Kidney (tissue), 14 donors: ENCODE data around the gene PLCD3. TPM values are rescaled to one million over a fixed set of nuclear protein-coding genes. Genes with fewer than 3 reads are reported as not detected.
"Not testable (repeated sequence)": the region's sequence is repeated elsewhere in the genome, so short reads cannot be mapped to it uniquely, and the experiment has no call there.

Source experiments
- DNase-seq, 5 donors: peaks; one replicate each; pipeline ENCODE4 v3.0.0-alpha.2; 2013 to 2020
- FAIRE-seq: peaks from 2 replicates; lab custom pipeline; 2012; peaks lifted over from hg19 to GRCh38; lab: Jason Lieb, UNC
- H3K27ac ChIP-seq, 2 donors: one replicate each; pipeline ENCODE4 v1.7.0; 2013; ENCODE audit warnings: low read depth in 2 of 2, low read length in 2 of 2, inconsistent platforms in 1 of 2
- H3K27me3 ChIP-seq: one replicate; pipeline ENCODE4 v1.7.1; 2013; ENCODE audit warnings: low read length, inconsistent platforms; ENCODE audit not compliant: control insufficient read depth, insufficient read depth
- H3K36me3 ChIP-seq, 3 donors: one replicate each; pipeline versions ENCODE4 v1.7.0 to v1.7.1; 2013; ENCODE audit warnings: low read length in 3 of 3, control low read depth in 1 of 3, inconsistent platforms in 1 of 3; ENCODE audit not compliant: insufficient read depth in 3 of 3, control insufficient read depth in 2 of 3
- H3K4me1 ChIP-seq, 3 donors: one replicate each; pipeline versions ENCODE4 v1.7.0 to v1.7.1; 2013; ENCODE audit warnings: low read length in 3 of 3, inconsistent platforms in 1 of 3, low read depth in 1 of 3; ENCODE audit not compliant: control insufficient read depth in 2 of 3, insufficient read depth in 2 of 3
- H3K4me3 ChIP-seq, 3 donors: one replicate each; pipeline versions ENCODE4 v1.7.0 to v1.8.1; 2013; ENCODE audit warnings: low read length in 3 of 3, control low read depth in 1 of 3, inconsistent platforms in 1 of 3
- H3K9ac ChIP-seq, 3 donors: one replicate each; pipeline versions ENCODE4 v1.7.0 to v1.7.1; 2013; ENCODE audit warnings: low read length in 3 of 3, control low read depth in 1 of 3, inconsistent platforms in 1 of 3
- H3K9me3 ChIP-seq, 3 donors: one replicate each; pipeline versions ENCODE4 v1.7.0 to v1.7.1; 2013; ENCODE audit warnings: low read length in 3 of 3, control low read depth in 1 of 3, inconsistent platforms in 1 of 3; ENCODE audit not compliant: control insufficient read depth in 2 of 3, insufficient read depth in 1 of 3
- CTCF ChIP-seq: IDR thresholded peaks from 3 replicates; pipeline ENCODE4 v1.5.1; 2012; ENCODE audit warnings: mild to moderate bottlenecking, moderate library complexity, borderline replicate concordance; ENCODE audit not compliant: insufficient read depth; ENCODE audit errors: extremely low read depth
- intact Hi-C: fragments of 100-400 bp; cut with DNase I; formaldehyde crosslinking; loops from one replicate; pipeline ENCODE4 v1.11.1; 2022
- polyA plus RNA-seq: library from polyadenylated mRNA; stranded (reverse); fragments of 350-450 nt; fragmentation: Illumina TruSeq; extraction: RNeasy Lipid Tissue Mini Kit (QIAGEN cat#74804); gene quantifications from one replicate; pipeline ENCODE4 v1.2.3, GENCODE V29; 2014; ENCODE audit warnings: low read depth, low replicate concordance; ENCODE audit not compliant: insufficient read depth
- total RNA-seq: library from RNA; stranded (reverse); fragmentation: NEBNext Ultra II Directional; extraction: Animal tissue kit (Norgen Biotek cat#: 25700); gene quantifications from one replicate; pipeline ENCODE4 v1.2.1, GENCODE V29; 2021
- donor health status: control.
- donor health status: control.
- donor health status: control.
- donor health status: control.
- donor health status: control.
- donor health status: DM: yes; HTN: yes; CAD: no.
- donor health status: Normal renal cell carcinoma (clear cell type).

Gene PLCD3
- total and polyA plus RNA-seq, 2 donors from 2014 or later = 14.8 to 111 TPM

GRCh38 chr17:45127207-45127547, 5.1 kb downstream of the PLCD3 start:
- no peak for FAIRE-seq
- H3K9me3 ChIP-seq = no peaks in the 10 kb centered on the region
- H3K27ac ChIP-seq = peak overlapping the region in 1 of 2 donors; percentile 11
- H3K4me1 ChIP-seq = peaks cover 0 to 16% (median 6%) of the 10 kb centered on the region in 3 donors
- DNase-seq = peak in 2 of 5 donors; percentile 49 to 61
- H3K4me3 ChIP-seq = no peak overlapping the region
- no peaks in the 10 kb centered on the region for H3K27me3 ChIP-seq
- H3K36me3 ChIP-seq = no peaks in the 10 kb centered on the region
- no peak for TF ChIP-seq CTCF
- intact Hi-C loops = no loop called here
- H3K9ac ChIP-seq = no peak overlapping the region

- Histone ChIP-seq H3K9me3 (no peaks in the 10 kb centered on the region), H3K9ac (no peak overlapping the region), H3K36me3 (no peaks in the 10 kb centered on the region), H3K4me3 (no peak overlapping the region), H3K4me1 (peaks cover 0 to 12% (median 6%) of the 10 kb centered on the region in 3 donors), H3K27me3 (no peaks in the 10 kb centered on the region), H3K27ac (no peak overlapping the region)
- FAIRE-seq = no peak
- no peak for DNase-seq
- TF ChIP-seq CTCF = no peak
- intact Hi-C loops = no loop called here
Observed at GRCh38 chr17:45125509-45125908, 6.8 kb downstream of the PLCD3 start.

GRCh38 chr17:45124797-45125122, 7.6 kb downstream of the PLCD3 start:
- H3K27me3 ChIP-seq, H3K9ac ChIP-seq, DNase-seq, H3K4me3 ChIP-seq, intact Hi-C loops, H3K27ac ChIP-seq, FAIRE-seq, H3K36me3 ChIP-seq, H3K9me3 ChIP-seq: not testable (repeated sequence)
- H3K4me1 ChIP-seq = peaks cover 0 to 12% (median 6%) of the 10 kb centered on the region in 3 donors

GRCh38 chr17:45123930-45124796, 8.2 kb downstream of the PLCD3 start:
- H3K4me1 ChIP-seq = peaks cover 0 to 12% (median 6%) of the 10 kb centered on the region in 3 donors
- no peak overlapping the region for H3K4me3 ChIP-seq
- H3K36me3 ChIP-seq = no peaks in the 10 kb centered on the region
- intact Hi-C loops = no loop called here
- H3K27me3 ChIP-seq = no peaks in the 10 kb centered on the region
- DNase-seq (peak in 2 of 5 donors; percentile 55 to 94), FAIRE-seq (no peak)
- no peak overlapping the region for H3K27ac ChIP-seq
- H3K9me3 ChIP-seq = no peaks in the 10 kb centered on the region
- no peak overlapping the region for H3K9ac ChIP-seq
- no peak for TF ChIP-seq CTCF
